Stomach (tissue), 9 donors: ENCODE results near the gene TMEM40. TPM values are rescaled to one million over a fixed set of nuclear protein-coding genes. Genes with fewer than 3 reads are reported as not detected.

Experiments used
- DNase-seq, 2 donors: peaks; one replicate each; pipeline versions ENCODE4 v3.0.0 to v3.0.0-alpha.2; 2013 to 2019
- H3K27ac ChIP-seq, 5 donors: fragments of 200-600 bp in 4 of 5; sonication (generic) in 4 of 5; one replicate each; pipeline ENCODE4 v1.5.1; 2013 to 2019; ENCODE audit warnings: mild to moderate bottlenecking in 1 of 5, moderate library complexity in 1 of 5
- H3K27me3 ChIP-seq, 3 donors: fragments of 200-600 bp; sonication (generic); one replicate each; pipeline ENCODE4 v1.5.1; 2017 to 2019; ENCODE audit warnings: mixed run types in 1 of 3
- H3K36me3 ChIP-seq, 4 donors: fragments of 200-600 bp; sonication (generic); 1 replicate in 3 of 4; 2 replicates in 1 of 4; pipeline ENCODE4 v1.5.1; 2016 to 2019
- H3K4me1 ChIP-seq, 4 donors: fragments of 200-600 bp; sonication (generic); one replicate each; pipeline ENCODE4 v1.5.1; 2016 to 2019
- H3K4me3 ChIP-seq, 4 donors: fragments of 200-600 bp; sonication (generic) in 3 of 4; one replicate each; pipeline ENCODE4 v1.5.1; 2016 to 2019; ENCODE audit warnings: mild to moderate bottlenecking in 1 of 4
- H3K9me3 ChIP-seq, 4 donors: fragments of 200-600 bp; sonication (generic); one replicate each; pipeline ENCODE4 v1.5.1; 2016 to 2019
- EP300 ChIP-seq: sonication (generic); formaldehyde crosslinking; IDR thresholded peaks from one replicate; pipeline ENCODE4 v1.6.1; 2017; ENCODE audit warnings: antibody characterized with exemption
- POLR2A ChIP-seq, 4 donors: fragments of 450-650 bp; IDR thresholded peaks; one replicate each; pipeline ENCODE4 v1.6.1; 2016; ENCODE audit warnings: antibody characterized with exemption in 4 of 4, control low read depth in 2 of 4, mild to moderate bottlenecking in 1 of 4, moderate library complexity in 1 of 4
- POLR2AphosphoS5 ChIP-seq, 3 donors: sonication (generic); formaldehyde crosslinking; IDR thresholded peaks; one replicate each; pipeline ENCODE4 v1.6.1; 2016; ENCODE audit warnings: antibody characterized with exemption in 3 of 3
- WGBS, 5 donors: extraction: QIAGEN DNeasy Blood & Tissue Kit in 3 of 5; methylation state at CpG; one replicate each; pipeline versions ENCODE4 v1.1.5 to v1.1.7; 2013 to 2018; 5-methylcytosine and 5-hydroxymethylcytosine counted together
- intact Hi-C: fragments of 100-400 bp; cut with DNase I; formaldehyde crosslinking; loops from one replicate; pipeline ENCODE4 v1.15.1; 2023; ENCODE audit warnings: low total_unique reads
- polyA plus RNA-seq, 3 donors: library from polyadenylated mRNA; stranded (reverse); fragments of 200-250 nt; gene quantifications; one replicate each; pipeline ENCODE4 v1.2.3, GENCODE V29; 2013
- total RNA-seq, 5 donors: library from RNA; depleted of rRNA; stranded (reverse); fragments of >200 nt; gene quantifications; one replicate each; pipeline versions ENCODE4 v1.1.0 to v1.2.3, GENCODE V29; 2014 to 2016
- TF ChIP-seq, protein P1 (sequence below), 7 experiments: fragments of 450-650 bp in 4 of 7; fragments of 200-600 bp in 3 of 7; sonication (generic) in 3 of 7; IDR thresholded peaks; one replicate each; pipeline ENCODE4 v1.5.1; 2016 to 2019; ENCODE audit warnings: antibody characterized with exemption in 7 of 7, control low read depth in 2 of 7, mild to moderate bottlenecking in 1 of 7
- donor health status: healthy with polysubstance abuse.
- donor health status: Bipolar disorder and iron deficiency.
- donor health status: healthy.

Gene TMEM40
- total and polyA plus RNA-seq, 8 donors = 141 TPM; not detected in 7

DNA sequence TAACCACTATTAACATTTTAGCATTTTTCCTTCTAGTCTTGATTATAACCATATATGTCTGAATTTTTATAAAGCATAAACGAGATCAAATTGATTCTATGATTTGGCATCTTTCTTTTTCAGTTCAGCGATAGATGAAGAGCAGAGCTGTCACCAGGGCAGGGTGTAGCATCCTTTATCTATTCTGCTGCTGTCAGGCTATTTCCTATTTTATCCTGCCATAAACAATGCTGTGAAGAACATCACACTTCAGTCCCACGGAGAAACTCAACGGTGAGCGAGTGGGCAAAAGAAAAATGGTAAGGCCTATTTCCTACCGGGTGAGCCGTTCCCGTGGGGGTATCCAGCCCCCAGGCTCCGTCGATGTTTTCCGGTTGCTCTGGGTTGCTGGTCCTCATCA is 15.5 kb downstream of the TMEM40 start:
- TF ChIP-seq POLR2A (IDR thresholded peaks at IDR 0.05) = no peak
- TF ChIP-seq POLR2AphosphoS5 (IDR thresholded peaks at IDR 0.05) = no peak
- TF ChIP-seq, protein P1, sequence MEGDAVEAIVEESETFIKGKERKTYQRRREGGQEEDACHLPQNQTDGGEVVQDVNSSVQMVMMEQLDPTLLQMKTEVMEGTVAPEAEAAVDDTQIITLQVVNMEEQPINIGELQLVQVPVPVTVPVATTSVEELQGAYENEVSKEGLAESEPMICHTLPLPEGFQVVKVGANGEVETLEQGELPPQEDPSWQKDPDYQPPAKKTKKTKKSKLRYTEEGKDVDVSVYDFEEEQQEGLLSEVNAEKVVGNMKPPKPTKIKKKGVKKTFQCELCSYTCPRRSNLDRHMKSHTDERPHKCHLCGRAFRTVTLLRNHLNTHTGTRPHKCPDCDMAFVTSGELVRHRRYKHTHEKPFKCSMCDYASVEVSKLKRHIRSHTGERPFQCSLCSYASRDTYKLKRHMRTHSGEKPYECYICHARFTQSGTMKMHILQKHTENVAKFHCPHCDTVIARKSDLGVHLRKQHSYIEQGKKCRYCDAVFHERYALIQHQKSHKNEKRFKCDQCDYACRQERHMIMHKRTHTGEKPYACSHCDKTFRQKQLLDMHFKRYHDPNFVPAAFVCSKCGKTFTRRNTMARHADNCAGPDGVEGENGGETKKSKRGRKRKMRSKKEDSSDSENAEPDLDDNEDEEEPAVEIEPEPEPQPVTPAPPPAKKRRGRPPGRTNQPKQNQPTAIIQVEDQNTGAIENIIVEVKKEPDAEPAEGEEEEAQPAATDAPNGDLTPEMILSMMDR (IDR thresholded peaks at IDR 0.05) = no peak
- TF ChIP-seq EP300 = no peak
- intact Hi-C loops = no loop called here
- Histone ChIP-seq H3K27me3 (no peaks in the 10 kb centered on the region), H3K4me3 (no peak overlapping the region), H3K4me1 (no peaks in the 10 kb centered on the region), H3K27ac (no peak overlapping the region), H3K9me3 (no peaks in the 10 kb centered on the region), H3K36me3 (no peaks in the 10 kb centered on the region)
- DNase-seq = no peak
- 77 to 91% (median 83%) methylated on average over 11 of the region's 11 CpGs for WGBS, 5 donors

DNA sequence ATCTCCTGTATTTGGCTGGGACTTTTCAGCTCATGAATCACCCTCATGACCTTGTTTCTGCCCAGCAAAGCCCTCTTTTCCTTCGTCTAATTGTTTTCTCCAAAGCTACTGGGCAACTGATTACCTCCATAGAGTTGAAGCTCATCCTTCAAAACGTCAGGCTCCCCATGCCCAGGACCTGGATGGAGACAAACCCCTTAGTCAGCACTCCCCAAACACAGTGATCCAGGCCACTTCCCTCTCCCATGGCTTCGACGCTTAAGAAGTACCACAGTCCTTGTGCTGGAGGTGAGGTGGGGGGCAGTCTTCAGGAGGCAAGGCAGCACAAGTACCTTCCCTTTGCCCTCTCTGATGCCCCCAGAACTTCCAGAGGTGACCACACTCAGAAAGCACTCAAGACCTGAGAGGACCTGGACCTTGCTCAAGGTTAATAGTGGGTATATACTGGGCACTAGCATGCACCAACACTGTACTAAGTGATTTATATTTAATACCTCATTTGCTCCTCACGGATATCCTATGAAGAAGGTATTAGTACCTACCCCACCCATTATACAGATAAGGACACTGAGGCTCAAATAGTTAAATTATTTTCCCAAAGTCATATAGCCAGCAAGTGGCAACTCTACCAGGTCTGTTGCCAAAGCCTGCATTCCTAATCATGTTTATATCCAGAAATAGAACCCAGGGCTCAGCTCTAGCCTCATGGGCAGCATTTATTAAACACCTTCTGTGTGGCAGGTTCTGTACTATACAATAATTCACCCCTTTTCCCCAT is 16.5 kb downstream of the TMEM40 start:
- TF ChIP-seq POLR2AphosphoS5 (IDR thresholded peaks at IDR 0.05) (no peak), EP300 (no peak), POLR2A (IDR thresholded peaks at IDR 0.05) (no peak)
- TF ChIP-seq, protein P1 (IDR thresholded peaks at IDR 0.05) = no peak
- no peaks in the 10 kb centered on the region for H3K27me3 ChIP-seq
- no peaks in the 10 kb centered on the region for H3K4me1 ChIP-seq
- H3K27ac ChIP-seq = no peak overlapping the region
- intact Hi-C loops = no loop called here
- H3K36me3 ChIP-seq = no peaks in the 10 kb centered on the region
- no peak overlapping the region for H3K4me3 ChIP-seq
- no peak for DNase-seq
- H3K9me3 ChIP-seq = no peaks in the 10 kb centered on the region
- 66 to 80% (median 72%) methylated on average over 5 of the region's 5 CpGs for WGBS, 5 donors

DNA sequence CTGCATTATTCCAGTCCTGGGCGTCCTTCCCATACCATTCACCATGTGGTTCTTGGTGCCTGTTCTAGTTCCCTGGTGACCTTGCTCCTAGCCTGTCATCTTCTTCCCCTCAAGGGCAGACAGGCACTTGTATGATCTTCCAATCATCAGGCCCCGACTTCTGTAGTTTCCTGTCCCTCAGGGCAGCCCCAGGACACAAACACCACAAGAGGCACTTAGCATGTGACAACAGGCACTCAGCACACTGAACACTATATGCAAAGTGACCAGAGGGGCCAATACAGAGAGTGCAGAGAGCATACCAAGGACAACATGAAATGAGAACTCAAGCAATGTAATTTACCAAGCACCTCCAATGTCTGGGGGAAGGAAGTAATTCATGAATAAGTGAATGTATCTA is 17.9 kb downstream of the TMEM40 start:
- Histone ChIP-seq H3K36me3 (no peaks in the 10 kb centered on the region), H3K27ac (no peak overlapping the region), H3K9me3 (no peaks in the 10 kb centered on the region), H3K27me3 (no peaks in the 10 kb centered on the region), H3K4me1 (no peaks in the 10 kb centered on the region), H3K4me3 (no peak overlapping the region)
- intact Hi-C loops = no loop called here
- no peak for DNase-seq
- no peak for TF ChIP-seq POLR2A (IDR thresholded peaks at IDR 0.05)
- no peak for TF ChIP-seq POLR2AphosphoS5 (IDR thresholded peaks at IDR 0.05)
- TF ChIP-seq, protein P1 (IDR thresholded peaks at IDR 0.05) = no peak
- no peak for TF ChIP-seq EP300
- 77 to 88% (median 81%) methylated on average over 2 of the region's 2 CpGs for WGBS, 5 donors

DNA sequence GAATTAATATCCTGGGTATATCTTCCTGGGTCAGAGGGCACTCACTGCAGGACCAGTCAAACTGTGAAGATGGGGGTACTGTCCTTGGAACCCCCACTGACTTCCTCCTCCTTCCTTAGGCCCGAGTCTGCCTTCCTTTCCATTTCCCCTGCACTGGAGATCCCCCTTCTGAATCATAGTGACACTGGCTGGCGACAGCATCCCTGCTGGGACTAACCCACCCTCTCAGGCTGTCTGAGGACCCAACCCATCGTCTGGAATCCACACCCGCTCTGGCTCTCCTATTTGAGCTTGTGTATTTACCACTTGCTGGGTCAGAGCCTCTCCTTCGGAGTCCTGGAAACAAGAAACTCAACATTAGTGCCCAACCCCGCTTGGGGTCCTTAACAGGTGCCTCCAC is 21.2 kb downstream of the TMEM40 start:
- WGBS, 5 donors = 62 to 76% (median 74%) methylated on average over 5 to 6 of the region's 6 CpGs

More for the DNA sequence above, 21.2 kb downstream of the TMEM40 start:
- no peaks in the 10 kb centered on the region for H3K27me3 ChIP-seq
- DNase-seq = no peak
- H3K36me3 ChIP-seq = no peaks in the 10 kb centered on the region
- intact Hi-C loops = no loop called here
- no peak overlapping the region for H3K4me3 ChIP-seq
- H3K4me1 ChIP-seq = no peaks in the 10 kb centered on the region
- TF ChIP-seq POLR2AphosphoS5 (IDR thresholded peaks at IDR 0.05) = no peak
- TF ChIP-seq EP300 = no peak
- TF ChIP-seq, protein P1 (IDR thresholded peaks at IDR 0.05) = no peak
- H3K27ac ChIP-seq = no peak overlapping the region
- H3K9me3 ChIP-seq = no peaks in the 10 kb centered on the region
